Smooth muscle cell (in vitro differentiated cells): Measurements from ENCODE around the gene HDAC4. TPM values are rescaled to one million over a fixed set of nuclear protein-coding genes. Genes with fewer than 3 reads are reported as not detected.

ENCODE experiments used
- DNase-seq: peaks from one replicate; lab custom pipeline; 2025; ENCODE audit not compliant: unreplicated experiment; lab: John Stamatoyannopoulos, UW
- H2AFZ ChIP-seq: fragments of 200-600 bp; sonication (generic); 2 replicates; pipeline ENCODE4 v1.6.0; 2016; ENCODE audit warnings: antibody characterized with exemption, low read depth, mild to moderate bottlenecking
- H3F3A ChIP-seq: fragments of 200-600 bp; sonication (generic); 2 replicates; pipeline ENCODE4 v1.6.0; 2017; ENCODE audit warnings: antibody characterized with exemption, low read depth
- H3K27ac ChIP-seq: fragments of 200-600 bp; sonication (generic); 2 replicates; pipeline ENCODE4 v1.5.1; 2016; ENCODE audit warnings: low read depth, mild to moderate bottlenecking
- H3K27me3 ChIP-seq: fragments of 200-600 bp; sonication (generic); 2 replicates; pipeline ENCODE4 v1.6.1; 2016; ENCODE audit warnings: low read depth, mild to moderate bottlenecking
- H3K36me3 ChIP-seq: fragments of 200-600 bp; sonication (generic); 2 replicates; pipeline ENCODE4 v1.5.1; 2016; ENCODE audit warnings: low read depth
- H3K4me1 ChIP-seq: fragments of 200-600 bp; sonication (generic); 2 replicates; pipeline ENCODE4 v1.5.1; 2016; ENCODE audit warnings: low read depth
- H3K4me2 ChIP-seq: fragments of 200-600 bp; sonication (generic); 2 replicates; pipeline ENCODE4 v1.6.0; 2016; ENCODE audit warnings: mild to moderate bottlenecking
- H3K4me3 ChIP-seq: fragments of 200-600 bp; sonication (generic); 2 replicates; pipeline ENCODE4 v1.5.1; 2016; ENCODE audit warnings: mild to moderate bottlenecking
- H3K79me2 ChIP-seq: fragments of 200-600 bp; sonication (generic); 2 replicates; pipeline ENCODE4 v1.6.0; 2016; ENCODE audit warnings: low read depth, mild to moderate bottlenecking
- H3K9ac ChIP-seq: fragments of 200-600 bp; sonication (generic); 2 replicates; pipeline ENCODE4 v1.6.0; 2016; ENCODE audit warnings: low read depth
- H3K9me3 ChIP-seq: fragments of 200-600 bp; sonication (generic); replicated peaks from 2 replicates; pipeline ENCODE4 v1.5.1; 2016; ENCODE audit warnings: low read depth
- H4K20me1 ChIP-seq: fragments of 200-600 bp; sonication (generic); 2 replicates; pipeline ENCODE4 v1.6.0; 2016; ENCODE audit warnings: low read depth
- WGBS: methylation state at CpG from one replicate; pipeline ENCODE4 v1.1.7; 2016; ENCODE audit warnings: low lambda C conversion rate; 5-methylcytosine and 5-hydroxymethylcytosine counted together
- polyA plus RNA-seq: library from polyadenylated mRNA; unstranded; fragments of >200 nt; fragmentation: Nextera tagmentation; extraction: Ambion mirVana; gene quantifications from 2 replicates; pipeline ENCODE4 v1.2.1, GENCODE V29; 2016
- total RNA-seq: library from RNA; depleted of rRNA; stranded (reverse); fragments of >200 nt; gene quantifications from 2 replicates; pipeline ENCODE4 v1.2.3, GENCODE V29; 2014
- TF ChIP-seq, protein P1 (sequence below): fragments of 200-600 bp; sonication (generic); IDR thresholded peaks from 2 replicates; pipeline ENCODE4 v1.5.1; 2017; ENCODE audit warnings: borderline replicate concordance, mild to moderate bottlenecking, antibody characterized with exemption; ENCODE audit not compliant: insufficient read depth, poor library complexity, severe bottlenecking

The HDAC4 gene
- total and polyA plus RNA-seq, 2 experiments from 2014 or later: 6.2 to 35.7 TPM

DNA sequence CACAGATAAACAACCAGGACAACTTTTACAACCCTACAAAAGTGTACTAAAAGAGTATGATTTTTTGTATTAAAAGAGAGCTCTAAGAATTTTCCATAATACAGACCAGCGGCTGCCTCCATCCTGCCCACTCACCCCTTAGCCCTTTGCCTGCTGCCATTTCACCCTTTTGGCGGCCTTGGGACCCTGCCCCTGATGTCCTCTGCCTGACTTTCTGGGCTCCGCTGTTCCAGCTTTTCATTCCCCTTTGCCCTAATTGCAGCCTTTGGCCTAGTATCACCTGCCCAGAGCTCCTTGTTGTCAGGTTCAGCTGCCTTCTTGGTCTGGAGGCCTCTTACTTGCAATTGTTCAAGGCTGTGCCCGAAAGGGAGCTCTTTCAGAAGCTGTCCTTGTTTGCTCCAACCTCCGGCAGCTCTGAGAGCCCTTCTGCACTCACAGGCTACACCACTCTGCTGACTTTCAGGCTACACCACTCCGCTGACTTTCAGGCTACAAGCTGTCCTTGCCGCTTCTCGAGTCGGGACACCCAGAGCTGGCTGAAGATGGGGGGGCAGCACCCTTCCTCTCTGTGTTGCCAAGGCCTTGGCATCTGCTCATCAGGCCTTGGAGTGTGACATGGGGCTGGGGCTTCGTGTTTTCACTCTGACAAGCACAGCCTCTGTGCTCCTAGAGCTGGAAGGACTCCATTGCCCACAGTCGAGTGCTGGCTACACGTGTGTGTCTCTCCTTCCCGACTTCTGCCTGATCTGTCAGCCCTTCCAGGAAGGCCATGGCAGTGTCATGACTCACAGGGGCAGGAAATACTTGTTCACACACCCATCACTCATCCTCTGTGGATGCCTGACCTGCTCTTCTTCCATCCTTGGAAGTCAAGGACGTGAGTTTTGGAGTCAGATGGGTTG lies 43.1 kb upstream of the HDAC4 start:
- Histone ChIP-seq H3K9ac (no peak overlapping the region), H3F3A (peaks cover 3% of the 10 kb centered on the region), H3K4me1 (peaks cover 32% of the 10 kb centered on the region), H3K79me2 (no peaks in the 10 kb centered on the region), H3K36me3 (no peaks in the 10 kb centered on the region), H3K4me2 (no peak overlapping the region), H2AFZ (no peak overlapping the region), H3K27ac (no peak overlapping the region), H3K9me3 (no peaks in the 10 kb centered on the region), H3K27me3 (no peaks in the 10 kb centered on the region), H3K4me3 (no peak overlapping the region), H4K20me1 (no peaks in the 10 kb centered on the region)
- WGBS: 74% methylated on average over 14 of the region's 14 CpGs
- DNase-seq: no peak
- TF ChIP-seq, protein P1, sequence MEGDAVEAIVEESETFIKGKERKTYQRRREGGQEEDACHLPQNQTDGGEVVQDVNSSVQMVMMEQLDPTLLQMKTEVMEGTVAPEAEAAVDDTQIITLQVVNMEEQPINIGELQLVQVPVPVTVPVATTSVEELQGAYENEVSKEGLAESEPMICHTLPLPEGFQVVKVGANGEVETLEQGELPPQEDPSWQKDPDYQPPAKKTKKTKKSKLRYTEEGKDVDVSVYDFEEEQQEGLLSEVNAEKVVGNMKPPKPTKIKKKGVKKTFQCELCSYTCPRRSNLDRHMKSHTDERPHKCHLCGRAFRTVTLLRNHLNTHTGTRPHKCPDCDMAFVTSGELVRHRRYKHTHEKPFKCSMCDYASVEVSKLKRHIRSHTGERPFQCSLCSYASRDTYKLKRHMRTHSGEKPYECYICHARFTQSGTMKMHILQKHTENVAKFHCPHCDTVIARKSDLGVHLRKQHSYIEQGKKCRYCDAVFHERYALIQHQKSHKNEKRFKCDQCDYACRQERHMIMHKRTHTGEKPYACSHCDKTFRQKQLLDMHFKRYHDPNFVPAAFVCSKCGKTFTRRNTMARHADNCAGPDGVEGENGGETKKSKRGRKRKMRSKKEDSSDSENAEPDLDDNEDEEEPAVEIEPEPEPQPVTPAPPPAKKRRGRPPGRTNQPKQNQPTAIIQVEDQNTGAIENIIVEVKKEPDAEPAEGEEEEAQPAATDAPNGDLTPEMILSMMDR: no peak

DNA sequence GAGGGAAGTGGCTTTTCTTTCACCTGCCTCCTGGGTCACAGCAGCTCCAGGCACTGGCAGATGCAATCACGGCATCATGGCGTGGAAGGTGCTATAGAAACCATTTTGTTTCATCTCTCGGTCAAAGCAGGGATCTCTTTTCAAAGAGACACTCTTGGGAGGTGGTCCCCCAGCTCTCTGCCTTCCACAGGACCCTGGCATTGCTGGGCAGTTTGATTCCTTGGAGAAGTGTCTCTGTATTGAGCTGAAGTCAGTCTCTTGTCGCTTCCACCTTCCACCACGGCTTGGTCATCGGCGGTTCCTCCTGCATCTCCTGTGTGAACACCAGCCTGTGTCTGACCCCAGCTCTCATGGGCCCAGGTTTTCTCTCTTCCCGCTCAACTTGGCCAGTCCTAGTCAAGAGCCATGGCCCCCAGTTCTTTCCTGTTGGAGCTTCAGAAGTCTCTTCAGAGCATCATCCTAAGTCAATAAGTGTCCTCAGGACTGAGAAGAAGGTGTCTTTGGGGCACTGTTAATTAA lies 42.3 kb upstream of the HDAC4 start:
- TF ChIP-seq, protein P1: no peak
- H3K27me3 ChIP-seq: no peaks in the 10 kb centered on the region
- no peak for DNase-seq
- no peak overlapping the region for H3K4me3 ChIP-seq
- WGBS: 97% methylated on average over 8 of the region's 8 CpGs
- H3K4me1 ChIP-seq: peaks cover 33% of the 10 kb centered on the region
- no peaks in the 10 kb centered on the region for H3K36me3 ChIP-seq
- no peak overlapping the region for H3K27ac ChIP-seq
- H3K4me2 ChIP-seq: no peak overlapping the region
- H3F3A ChIP-seq: peaks cover 3% of the 10 kb centered on the region
- no peaks in the 10 kb centered on the region for H4K20me1 ChIP-seq
- H3K79me2 ChIP-seq: no peaks in the 10 kb centered on the region
- H2AFZ ChIP-seq: no peak overlapping the region
- H3K9ac ChIP-seq: no peak overlapping the region
- no peaks in the 10 kb centered on the region for H3K9me3 ChIP-seq

DNA sequence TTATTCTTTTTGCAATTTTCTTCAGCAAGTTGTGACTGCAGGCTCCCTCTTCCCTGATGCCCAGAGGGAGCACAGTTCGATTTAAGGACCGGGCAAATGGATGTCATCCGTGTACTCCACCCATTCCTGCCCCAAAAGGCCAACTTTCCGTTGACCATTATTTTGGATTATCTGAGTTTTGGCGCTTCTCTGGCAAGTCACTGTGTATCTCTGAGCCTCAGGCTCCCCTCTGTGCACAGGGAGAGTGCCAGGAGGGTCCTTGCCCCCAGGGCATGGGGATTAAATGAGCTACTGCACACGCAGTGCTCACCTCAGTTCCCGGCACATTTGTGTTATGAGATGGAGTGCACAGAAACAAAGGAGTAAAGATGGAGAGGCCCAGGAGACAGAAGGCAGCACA lies 41.4 kb upstream of the HDAC4 start:
- H3K4me1 ChIP-seq: peaks cover 33% of the 10 kb centered on the region
- no peaks in the 10 kb centered on the region for H3K79me2 ChIP-seq
- no peak overlapping the region for H2AFZ ChIP-seq
- H3K9me3 ChIP-seq: no peaks in the 10 kb centered on the region
- H3K27me3 ChIP-seq: no peaks in the 10 kb centered on the region
- no peaks in the 10 kb centered on the region for H4K20me1 ChIP-seq
- H3K36me3 ChIP-seq: no peaks in the 10 kb centered on the region
- H3K4me2 ChIP-seq: no peak overlapping the region
- peaks cover 3% of the 10 kb centered on the region for H3F3A ChIP-seq
- 92% methylated on average over 7 of the region's 7 CpGs for WGBS
- TF ChIP-seq, protein P1: no peak
- H3K27ac ChIP-seq: no peak overlapping the region
- no peak for DNase-seq
- H3K9ac ChIP-seq: no peak overlapping the region
- no peak overlapping the region for H3K4me3 ChIP-seq
